IPS-20b (cell line): ENCODE data around the gene PHF20.

Experiments
- H3K27ac ChIP-seq: one replicate; pipeline ENCODE4 v1.5.1; 2013; ENCODE audit warnings: low read length
- H3K27me3 ChIP-seq: 2 replicates; pipeline ENCODE4 v1.6.1; 2013; ENCODE audit warnings: mild to moderate bottlenecking, low read length, inconsistent platforms; ENCODE audit not compliant: insufficient read depth
- H3K36me3 ChIP-seq: 2 replicates; pipeline ENCODE4 v1.6.1; 2013; ENCODE audit warnings: low read depth, mild to moderate bottlenecking, inconsistent platforms, low read length, moderate library complexity; ENCODE audit not compliant: insufficient read depth
- H3K4me1 ChIP-seq: 2 replicates; pipeline ENCODE4 v1.6.1; 2013; ENCODE audit warnings: mild to moderate bottlenecking, control low read depth, inconsistent platforms, low read length, moderate library complexity; ENCODE audit not compliant: insufficient read depth
- H3K4me3 ChIP-seq: 2 replicates; pipeline ENCODE4 v1.5.1; 2013; ENCODE audit warnings: mild to moderate bottlenecking, low read length, inconsistent platforms
- H3K9ac ChIP-seq: 2 replicates; pipeline ENCODE4 v1.6.1; 2013; ENCODE audit warnings: low read depth, mild to moderate bottlenecking, inconsistent platforms, low read length, moderate library complexity
- H3K9me3 ChIP-seq: 2 replicates; pipeline ENCODE4 v1.6.1; 2013; ENCODE audit warnings: mild to moderate bottlenecking, low read depth, low read length, inconsistent platforms; ENCODE audit not compliant: insufficient read depth

The PHF20 gene

DNA sequence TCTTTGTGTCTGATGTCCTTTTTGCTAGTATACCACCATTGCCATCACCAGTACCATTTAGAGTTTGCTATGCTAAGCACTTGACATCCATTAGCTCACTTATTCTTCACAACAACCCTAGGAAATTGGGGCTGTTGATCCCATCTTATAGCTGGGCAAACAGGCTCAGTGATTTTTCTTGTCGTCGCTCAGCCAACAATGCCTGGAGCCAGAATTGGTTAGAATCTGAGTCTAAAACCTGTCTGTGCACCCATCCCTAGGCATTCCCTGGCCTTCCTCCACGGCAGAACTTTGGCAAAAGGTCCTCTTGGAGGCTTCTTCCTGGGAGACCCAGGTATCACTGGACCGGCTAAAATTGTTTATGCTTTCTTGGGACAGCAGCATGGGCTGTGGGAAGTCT, 20.9 kb downstream of the PHF20 start:
- no peak overlapping the region for H3K9ac ChIP-seq
- H3K36me3 ChIP-seq = no peaks in the 10 kb centered on the region
- no peaks in the 10 kb centered on the region for H3K9me3 ChIP-seq
- H3K4me1 ChIP-seq = no peaks in the 10 kb centered on the region; the same call in 1 of the 2 replicates
- H3K27me3 ChIP-seq = no peaks in the 10 kb centered on the region
- H3K27ac ChIP-seq = no peak overlapping the region
- H3K4me3 ChIP-seq = no peak overlapping the region

DNA sequence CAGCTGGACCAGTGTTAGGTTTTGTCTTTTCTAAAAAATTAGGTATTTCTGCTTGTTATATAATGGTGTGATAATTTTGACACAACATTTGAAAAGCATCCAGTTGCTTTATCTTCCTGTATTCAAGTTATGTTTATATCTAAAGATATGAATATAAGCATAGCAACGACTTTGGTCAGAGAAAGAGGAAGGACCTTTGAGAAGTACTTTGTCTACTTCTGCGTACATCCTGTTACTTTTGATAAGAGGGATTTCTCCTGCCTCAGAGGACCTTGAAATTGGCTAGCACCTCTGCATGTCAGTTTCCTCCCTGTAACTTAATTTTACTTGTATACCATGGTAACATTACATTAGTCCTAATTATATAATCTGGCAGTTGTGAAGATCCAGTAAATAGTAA, 24.8 kb downstream of the PHF20 start:
- H3K9me3 ChIP-seq = no peaks in the 10 kb centered on the region
- no peak overlapping the region for H3K9ac ChIP-seq
- H3K27ac ChIP-seq = no peak overlapping the region
- no peaks in the 10 kb centered on the region; the same call in 1 of the 2 replicates for H3K4me1 ChIP-seq
- no peaks in the 10 kb centered on the region for H3K27me3 ChIP-seq
- H3K4me3 ChIP-seq = no peak overlapping the region
- peaks cover 11% of the 10 kb centered on the region; the same call in 1 of the 2 replicates for H3K36me3 ChIP-seq

DNA sequence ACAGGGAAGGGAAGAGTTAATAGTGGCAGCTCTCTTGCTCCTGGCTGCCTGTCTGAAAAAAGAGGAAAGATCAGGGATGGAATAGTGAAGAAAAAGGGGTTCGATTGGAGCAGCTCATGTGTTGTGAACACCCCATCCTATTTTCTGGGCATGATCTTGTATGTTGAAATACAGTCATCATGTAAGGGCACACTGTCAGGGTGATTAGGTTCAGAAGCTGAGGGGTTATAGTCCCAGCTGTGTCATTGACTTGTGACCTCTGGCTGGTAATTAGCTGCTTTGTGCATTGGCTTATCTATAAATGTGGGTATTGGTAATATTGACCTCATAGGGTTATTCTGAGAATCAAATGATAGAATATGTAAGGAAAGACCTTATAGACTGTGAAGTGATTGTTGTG, 30.1 kb downstream of the PHF20 start:
- H3K9ac ChIP-seq = no peak overlapping the region
- no peaks in the 10 kb centered on the region for H3K4me1 ChIP-seq
- H3K36me3 ChIP-seq = peaks cover 39% of the 10 kb centered on the region
- H3K27me3 ChIP-seq = no peaks in the 10 kb centered on the region
- H3K9me3 ChIP-seq = no peaks in the 10 kb centered on the region
- H3K4me3 ChIP-seq = no peak overlapping the region
- no peak overlapping the region for H3K27ac ChIP-seq

DNA sequence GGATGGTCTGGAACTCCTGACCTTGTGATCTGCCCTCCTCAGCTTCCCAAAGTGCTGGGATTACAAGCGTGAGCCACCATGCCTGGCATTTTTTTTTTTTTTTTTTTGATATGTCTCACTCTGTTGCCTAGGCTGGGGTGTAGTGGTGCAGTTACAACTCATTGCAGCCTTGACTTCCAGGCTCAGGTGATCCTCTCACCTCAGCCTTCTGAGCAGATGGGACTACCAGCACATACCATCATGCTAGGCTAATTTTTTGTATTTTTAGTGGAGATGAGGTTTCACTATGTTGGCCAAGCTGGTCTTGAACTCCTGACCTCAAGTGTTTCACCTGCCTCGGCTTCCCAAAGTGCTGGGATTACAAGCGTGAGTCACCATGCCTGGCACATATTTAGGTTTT, 34.3 kb downstream of the PHF20 start:
- H3K4me3 ChIP-seq = no peak overlapping the region
- H3K36me3 ChIP-seq = peaks cover 40% of the 10 kb centered on the region
- H3K9ac ChIP-seq = no peak overlapping the region
- no peak overlapping the region for H3K27ac ChIP-seq
- H3K9me3 ChIP-seq = no peaks in the 10 kb centered on the region
- no peaks in the 10 kb centered on the region for H3K27me3 ChIP-seq
- no peaks in the 10 kb centered on the region for H3K4me1 ChIP-seq

DNA sequence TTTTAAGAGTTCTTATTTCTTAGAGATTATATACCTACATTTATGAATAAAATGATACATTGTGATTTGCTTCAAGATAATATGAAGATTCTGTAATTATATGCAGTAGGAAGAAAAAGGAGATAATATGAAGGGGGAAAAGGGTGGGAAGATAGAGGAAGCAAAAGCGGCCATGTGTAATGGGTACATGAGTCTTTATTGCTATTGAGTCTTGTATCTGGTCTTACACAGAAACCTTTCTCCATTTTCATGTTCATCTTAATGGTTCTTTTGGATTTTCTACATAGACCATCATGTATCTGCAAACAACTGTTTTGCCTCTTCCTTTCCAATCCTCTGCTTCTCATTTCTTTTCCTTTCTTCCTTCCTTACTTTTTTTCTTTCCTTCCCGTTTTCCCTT, 36.1 kb downstream of the PHF20 start:
- H3K9me3 ChIP-seq = no peaks in the 10 kb centered on the region
- no peak overlapping the region for H3K9ac ChIP-seq
- H3K36me3 ChIP-seq = peaks cover 32% of the 10 kb centered on the region; the same call in 1 of the 2 replicates
- no peak overlapping the region for H3K4me3 ChIP-seq
- H3K27ac ChIP-seq = no peak overlapping the region
- H3K27me3 ChIP-seq = no peaks in the 10 kb centered on the region
- no peaks in the 10 kb centered on the region for H3K4me1 ChIP-seq

DNA sequence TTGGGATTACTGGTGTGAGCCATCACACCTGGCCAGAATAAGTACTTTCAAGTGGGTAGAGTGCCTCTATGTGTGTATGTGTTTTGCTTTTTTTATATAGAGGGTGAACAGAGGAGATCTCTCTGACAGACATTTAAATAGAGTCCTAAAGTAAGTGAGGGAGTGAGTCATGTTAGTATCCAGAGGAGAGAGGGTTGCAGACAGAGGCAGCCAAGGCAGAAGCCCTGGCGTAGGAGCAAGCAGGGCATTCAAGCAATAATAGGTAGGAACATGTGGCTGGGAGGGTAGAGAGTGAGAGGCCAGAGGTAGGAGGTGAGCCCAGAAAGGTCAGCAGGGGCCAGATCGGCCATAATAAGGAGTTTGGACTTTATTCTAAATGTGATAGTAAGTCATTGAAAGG, 48.9 kb downstream of the PHF20 start:
- H3K9ac ChIP-seq = no peak overlapping the region
- no peak overlapping the region for H3K27ac ChIP-seq
- peaks cover 3% of the 10 kb centered on the region; the same call in 1 of the 2 replicates for H3K4me1 ChIP-seq
- H3K27me3 ChIP-seq = no peaks in the 10 kb centered on the region
- H3K9me3 ChIP-seq = no peaks in the 10 kb centered on the region
- peaks cover 11% of the 10 kb centered on the region; the same call in 1 of the 2 replicates for H3K36me3 ChIP-seq
- H3K4me3 ChIP-seq = no peak overlapping the region

DNA sequence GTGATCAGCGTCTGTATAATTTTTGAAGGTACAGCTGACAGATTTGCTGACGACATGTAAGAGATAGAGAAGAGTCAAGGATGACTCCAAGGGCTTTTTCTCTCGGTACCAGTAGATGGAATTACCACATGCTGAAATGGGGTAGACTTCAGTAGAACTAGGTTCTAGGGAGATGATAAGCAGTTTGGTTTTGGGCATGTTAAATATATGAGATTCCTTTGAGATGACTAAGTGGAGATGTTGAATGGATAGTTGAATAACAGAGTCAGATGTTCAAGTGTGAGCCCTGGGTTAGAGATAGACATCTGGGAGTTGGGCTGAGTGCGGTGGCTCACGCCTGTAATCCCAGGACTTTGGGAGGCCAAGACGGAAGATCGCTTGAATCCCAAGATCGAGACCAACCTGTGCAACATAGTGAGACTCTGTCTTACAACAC, 50.0 kb downstream of the PHF20 start:
- Histone ChIP-seq H3K9ac (no peak overlapping the region), H3K4me3 (no peak overlapping the region), H3K36me3 (peaks cover 7% of the 10 kb centered on the region; the same call in 1 of the 2 replicates), H3K4me1 (peaks cover 3% of the 10 kb centered on the region; the same call in 1 of the 2 replicates), H3K27me3 (no peaks in the 10 kb centered on the region), H3K9me3 (no peaks in the 10 kb centered on the region), H3K27ac (no peak overlapping the region)

DNA sequence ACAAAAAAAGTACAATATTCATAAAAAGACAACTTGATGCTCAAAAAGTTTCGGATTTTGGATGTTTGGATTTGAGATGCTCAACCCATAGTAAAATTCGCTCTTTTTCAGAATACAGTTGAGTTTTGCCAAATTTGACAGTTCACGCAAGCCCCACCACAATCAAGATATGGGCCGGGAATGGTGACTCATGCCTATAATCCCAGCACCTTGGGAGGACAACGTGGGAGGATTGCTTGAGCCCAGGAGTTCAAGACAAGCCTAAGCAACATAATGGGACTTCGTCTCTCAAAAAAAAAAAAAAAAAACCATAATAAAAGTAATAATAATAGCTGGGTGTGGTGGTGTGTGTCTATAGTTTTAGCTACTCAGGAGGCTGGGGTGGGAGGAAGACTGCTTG, 51.3 kb downstream of the PHF20 start:
- H3K27ac ChIP-seq = no peak overlapping the region
- no peaks in the 10 kb centered on the region for H3K9me3 ChIP-seq
- H3K4me3 ChIP-seq = no peak overlapping the region
- no peaks in the 10 kb centered on the region for H3K27me3 ChIP-seq
- peaks cover 3% of the 10 kb centered on the region; the same call in 1 of the 2 replicates for H3K4me1 ChIP-seq
- no peak overlapping the region for H3K9ac ChIP-seq
- peaks cover 7% of the 10 kb centered on the region; the same call in 1 of the 2 replicates for H3K36me3 ChIP-seq

DNA sequence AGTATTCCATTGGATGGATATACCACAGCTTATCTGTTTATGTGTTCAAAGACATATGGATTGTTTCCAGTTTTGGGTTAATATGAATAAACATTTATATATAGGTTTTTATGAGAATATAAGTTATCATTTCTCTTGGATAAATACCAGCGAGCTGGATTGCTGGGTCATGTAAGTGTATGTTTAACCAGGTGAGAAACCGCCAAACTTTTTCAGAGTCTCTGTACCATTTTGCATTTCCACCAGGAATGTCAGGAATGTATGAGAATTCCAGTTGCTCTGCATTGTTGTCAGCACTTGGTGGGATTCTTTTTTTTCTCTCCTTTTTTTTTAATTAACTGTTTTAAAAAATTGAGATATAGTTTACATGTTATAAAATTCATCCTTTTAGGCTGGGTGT, 52.1 kb downstream of the PHF20 start:
- Histone ChIP-seq H3K27me3 (no peaks in the 10 kb centered on the region), H3K36me3 (peaks cover 5% of the 10 kb centered on the region; the same call in 1 of the 2 replicates), H3K27ac (no peak overlapping the region)

DNA sequence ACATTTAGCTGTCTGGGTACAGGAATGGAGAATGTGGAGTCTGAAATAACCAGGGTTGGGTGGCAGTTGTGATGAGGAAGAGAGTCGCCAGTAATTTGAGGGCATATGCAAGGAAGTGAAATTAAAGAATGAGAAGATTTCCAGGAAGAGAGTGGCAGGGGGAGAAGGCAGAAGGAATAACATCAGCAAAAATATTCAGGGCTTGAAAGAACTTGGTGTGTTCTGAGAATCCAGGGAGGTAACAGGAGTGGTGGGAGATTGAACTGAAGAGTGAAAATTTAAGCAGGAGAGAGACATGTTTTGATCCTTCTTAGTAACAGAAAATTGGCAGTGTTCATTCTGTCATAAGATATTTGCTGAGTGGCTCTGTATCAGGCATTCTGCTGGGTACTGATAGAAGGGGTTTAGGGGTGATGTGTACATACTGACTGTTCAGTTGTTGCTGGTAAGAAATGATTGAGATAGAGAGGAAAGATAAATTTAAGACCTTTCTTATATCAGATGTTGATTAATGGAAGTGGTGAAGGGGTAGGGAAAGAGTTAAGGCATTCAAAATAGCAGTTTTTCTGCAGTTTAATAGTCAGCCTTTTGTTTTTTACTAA, 54.7 kb downstream of the PHF20 start:
- Histone ChIP-seq H3K36me3 (peaks cover 4% of the 10 kb centered on the region; the same call in 1 of the 2 replicates), H3K9me3 (0 out of 2 replicates have a peak, but pooled peaks cover 4% of the 10 kb centered on the region), H3K27me3 (no peaks in the 10 kb centered on the region), H3K27ac (no peak overlapping the region), H3K4me1 (peaks cover 3% of the 10 kb centered on the region; the same call in 1 of the 2 replicates), H3K4me3 (no peak overlapping the region), H3K9ac (no peak overlapping the region)

More for the DNA sequence above, 52.1 kb downstream of the PHF20 start:
- H3K9ac ChIP-seq = no peak overlapping the region
- no peaks in the 10 kb centered on the region for H3K9me3 ChIP-seq
- H3K4me1 ChIP-seq = peaks cover 3% of the 10 kb centered on the region; the same call in 1 of the 2 replicates
- H3K4me3 ChIP-seq = no peak overlapping the region

DNA sequence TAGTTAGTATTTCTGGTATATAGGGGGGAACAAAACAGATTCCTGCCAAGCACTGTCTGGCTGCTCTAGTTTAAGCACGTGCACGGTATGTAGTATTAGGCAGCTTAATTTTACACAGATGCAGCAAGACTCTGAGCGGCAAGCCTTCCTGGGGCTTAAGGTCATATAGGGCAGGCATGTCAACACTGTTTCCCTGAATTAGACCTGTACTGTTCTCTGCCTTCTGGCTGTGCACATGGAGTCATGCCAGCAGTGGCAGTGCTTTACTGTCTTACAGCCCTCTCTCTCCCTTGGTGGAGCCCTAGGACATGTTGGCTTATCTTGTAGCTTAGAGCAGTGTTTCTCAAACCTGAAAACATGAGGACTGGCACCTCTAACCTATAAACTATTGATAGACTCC, 56.6 kb downstream of the PHF20 start:
- Histone ChIP-seq H3K9me3 (0 out of 2 replicates have a peak, but pooled peaks cover 4% of the 10 kb centered on the region), H3K27me3 (no peaks in the 10 kb centered on the region), H3K36me3 (peaks cover 4% of the 10 kb centered on the region; the same call in 1 of the 2 replicates), H3K4me3 (no peak overlapping the region), H3K27ac (no peak overlapping the region), H3K9ac (no peak overlapping the region), H3K4me1 (peaks cover 3% of the 10 kb centered on the region; the same call in 1 of the 2 replicates)

DNA sequence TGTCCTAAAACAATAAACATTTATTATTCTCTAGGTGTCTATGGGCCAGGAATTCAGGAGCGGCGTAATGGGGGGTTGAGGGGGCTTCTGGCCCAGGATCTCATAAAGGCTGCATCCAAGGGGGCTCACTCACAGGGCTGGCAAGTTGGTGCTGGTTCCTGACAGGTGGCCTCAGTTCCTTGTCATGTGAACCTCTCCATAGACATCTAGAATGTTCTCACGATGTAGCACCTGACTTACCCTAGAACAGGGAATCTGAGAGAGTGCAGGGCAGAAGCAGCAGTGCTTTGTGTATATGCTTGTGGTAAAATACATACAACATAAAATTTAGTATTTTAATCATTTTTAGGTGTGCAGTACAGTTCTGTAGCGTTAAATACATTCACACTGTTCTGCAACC, 57.1 kb downstream of the PHF20 start:
- Histone ChIP-seq H3K27me3 (no peaks in the 10 kb centered on the region), H3K27ac (no peak overlapping the region), H3K4me1 (no peaks in the 10 kb centered on the region), H3K9ac (no peak overlapping the region), H3K9me3 (0 out of 2 replicates have a peak, but pooled peaks cover 4% of the 10 kb centered on the region), H3K4me3 (no peak overlapping the region), H3K36me3 (peaks cover 4% of the 10 kb centered on the region; the same call in 1 of the 2 replicates)
